Measurements from ENCODE around the gene OR1M1. TPM values are rescaled to one million over a fixed set of nuclear protein-coding genes. Genes with fewer than 3 reads are reported as not detected.
A peak's percentile ranks its signal among the peaks of the same experiment; 100 is the strongest.

The OR1M1 gene
- total RNA-seq, 1 donor from 2014 or later = not detected

- Histone ChIP-seq H3K36me3 (no peaks in the 10 kb centered on the region), H3K27me3 (peaks cover 5% of the 10 kb centered on the region), H3K9me3 (no peaks in the 10 kb centered on the region), H3K27ac (no peak within 1 kb of the TSS), H3K4me3 (no peak within 1 kb of the TSS), H3K4me1 (no peaks in the 10 kb centered on the region)
- no peak for TF ChIP-seq CTCF (IDR thresholded peaks at IDR 0.05)
- intact Hi-C loops (cut with DNase I) = no loop called here
- DNase-seq = no peak
- ATAC-seq = no peak
Measured at GRCh38 chr19:9126900-9127405, 40.1 kb downstream of the OR1M1 start, which contains the start of gene OR7G3. Gene OR7G3, minus strand, starts transcription at chr19:9126950. Its CDS starts 0 bp downstream, at chr19:9126950.

GRCh38 chr19:9128171-9128570, 41.3 kb downstream of the OR1M1 start:
- intact Hi-C loops (cut with DNase I) = no loop called here
- no peaks in the 10 kb centered on the region for H3K4me1 ChIP-seq
- H3K27me3 ChIP-seq = peaks cover 1% of the 10 kb centered on the region
- no peaks in the 10 kb centered on the region for H3K36me3 ChIP-seq
- no peak for TF ChIP-seq CTCF (IDR thresholded peaks at IDR 0.05)
- DNase-seq (no peak), ATAC-seq (peak; percentile 73)
- no peak overlapping the region for H3K4me3 ChIP-seq
- H3K9me3 ChIP-seq = no peaks in the 10 kb centered on the region
- H3K27ac ChIP-seq = no peak overlapping the region

- Histone ChIP-seq H3K9me3 (no peaks in the 10 kb centered on the region), H3K4me3 (no peak overlapping the region), H3K36me3 (no peaks in the 10 kb centered on the region), H3K4me1 (no peaks in the 10 kb centered on the region), H3K27ac (no peak overlapping the region), H3K27me3 (no peaks in the 10 kb centered on the region)
- intact Hi-C loops (cut with DNase I) = no loop called here
- TF ChIP-seq CTCF (IDR thresholded peaks at IDR 0.05) = no peak
- ATAC-seq (peak; percentile 80), DNase-seq (no peak)
Measured at GRCh38 chr19:9130965-9131364, 44.1 kb downstream of the OR1M1 start.

- Histone ChIP-seq H3K36me3 (no peaks in the 10 kb centered on the region), H3K9me3 (no peaks in the 10 kb centered on the region), H3K4me3 (no peak overlapping the region), H3K27ac (no peak overlapping the region), H3K4me1 (no peaks in the 10 kb centered on the region), H3K27me3 (no peaks in the 10 kb centered on the region)
- no peak for ATAC-seq
- no peak for DNase-seq
- intact Hi-C loops (cut with DNase I) = no loop called here
- no peak for TF ChIP-seq CTCF (IDR thresholded peaks at IDR 0.05)
Measured at GRCh38 chr19:9132422-9132821, 45.6 kb downstream of the OR1M1 start.

GRCh38 chr19:9139609-9140158, 52.8 kb downstream of the OR1M1 start:
- H3K27ac ChIP-seq = peak overlapping the region; percentile 96
- no peak for ATAC-seq
- no peak for TF ChIP-seq CTCF (IDR thresholded peaks at IDR 0.05)

More at GRCh38 chr19:9139609-9140158, 52.8 kb downstream of the OR1M1 start:
- H3K4me3 ChIP-seq = peak overlapping the region; percentile 92
- peaks cover 3% of the 10 kb centered on the region for H3K9me3 ChIP-seq
- intact Hi-C loops (cut with DNase I) = no loop called here
- H3K4me1 ChIP-seq = peaks cover 17% of the 10 kb centered on the region
- no peaks in the 10 kb centered on the region for H3K27me3 ChIP-seq
- no peak for DNase-seq
- H3K36me3 ChIP-seq = no peaks in the 10 kb centered on the region
